Mononuclear cell (primary cell): Measurements from ENCODE around the gene GRIP1. TPM values are rescaled to one million over a fixed set of nuclear protein-coding genes. Genes with fewer than 3 reads are reported as not detected.

Experiments
- H3K27me3 ChIP-seq: 2 replicates; pipeline ENCODE4 v1.6.0; 2011; ENCODE audit warnings: low read length, control low read depth; ENCODE audit not compliant: insufficient read depth
- H3K4me1 ChIP-seq: 2 replicates; pipeline ENCODE4 v1.5.1; 2011; ENCODE audit warnings: mild to moderate bottlenecking, low read length, control low read depth; ENCODE audit not compliant: insufficient read depth
- H3K4me3 ChIP-seq: 2 replicates; pipeline ENCODE4 v1.5.1; 2011; ENCODE audit warnings: mild to moderate bottlenecking, low read length, moderate library complexity
- H3K9me3 ChIP-seq: 2 replicates; pipeline ENCODE4 v1.5.1; 2011; ENCODE audit warnings: low read depth, mild to moderate bottlenecking, control low read depth, low read length
- total RNA-seq: library from RNA; depleted of rRNA; stranded (reverse); fragments of >200 nt; gene quantifications from one replicate; pipeline ENCODE4 v1.2.3, GENCODE V29; 2012

The GRIP1 gene
- total RNA-seq, 1 donor, result 0.94 TPM

GRCh38 chr12:66674495-66675122 lies 4.3 kb downstream of the GRIP1 start:
- Histone ChIP-seq H3K27me3 (peaks cover 5% of the 10 kb centered on the region), H3K9me3 (no peaks in the 10 kb centered on the region), H3K4me1 (no peaks in the 10 kb centered on the region), H3K4me3 (no peak overlapping the region)

DNA sequence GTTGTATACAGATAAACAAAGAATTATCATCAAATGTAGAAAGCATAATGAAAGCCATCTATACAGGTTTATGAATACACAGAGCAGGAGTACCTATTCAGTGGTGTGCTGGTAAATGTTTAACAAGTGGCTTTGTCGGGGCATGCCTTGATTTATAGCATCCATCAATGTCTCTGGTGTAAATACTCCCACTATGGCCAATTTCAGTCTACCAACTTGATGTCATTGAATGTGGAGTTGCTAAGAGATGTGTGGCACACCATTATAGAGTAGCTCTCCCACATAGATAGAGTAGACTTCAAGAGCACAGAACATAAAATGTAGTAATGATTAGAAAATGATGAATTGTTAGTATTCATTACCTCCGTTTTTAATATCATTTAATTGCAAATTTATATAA lies 9.3 kb downstream of the GRIP1 start:
- no peak overlapping the region for H3K4me3 ChIP-seq
- H3K4me1 ChIP-seq, result no peaks in the 10 kb centered on the region
- peaks cover 5% of the 10 kb centered on the region for H3K27me3 ChIP-seq
- no peaks in the 10 kb centered on the region for H3K9me3 ChIP-seq

GRCh38 chr12:66668311-66668710 lies 10.6 kb downstream of the GRIP1 start:
- Histone ChIP-seq H3K27me3 (peaks cover 5% of the 10 kb centered on the region), H3K4me3 (no peak overlapping the region), H3K4me1 (no peaks in the 10 kb centered on the region), H3K9me3 (no peaks in the 10 kb centered on the region)

DNA sequence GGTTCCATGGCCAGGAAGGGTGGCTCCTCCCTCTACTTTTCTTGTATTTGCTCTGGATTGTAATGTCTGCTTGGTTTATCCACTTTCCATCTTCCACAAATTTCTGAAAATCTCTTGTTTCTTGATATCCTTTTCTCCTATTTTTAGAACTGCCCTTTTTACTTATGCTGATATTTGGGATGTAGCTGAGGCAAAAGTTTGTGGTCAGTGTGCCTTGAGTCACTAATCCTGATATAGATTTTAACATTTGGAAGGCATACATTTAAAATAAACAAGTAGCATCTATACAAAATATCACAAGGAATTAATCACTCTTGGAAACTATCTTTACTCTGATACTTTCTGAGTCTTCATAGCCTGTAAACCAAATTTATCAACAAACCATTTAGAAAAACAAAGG lies 11.0 kb downstream of the GRIP1 start:
- Histone ChIP-seq H3K27me3 (peaks cover 5% of the 10 kb centered on the region), H3K9me3 (no peaks in the 10 kb centered on the region), H3K4me1 (no peaks in the 10 kb centered on the region), H3K4me3 (no peak overlapping the region)

GRCh38 chr12:66666481-66666880 lies 12.4 kb downstream of the GRIP1 start:
- no peak overlapping the region for H3K4me3 ChIP-seq
- H3K9me3 ChIP-seq, result no peaks in the 10 kb centered on the region
- peaks cover 5% of the 10 kb centered on the region for H3K27me3 ChIP-seq
- H3K4me1 ChIP-seq, result no peaks in the 10 kb centered on the region

GRCh38 chr12:66665435-66665985 lies 13.4 kb downstream of the GRIP1 start:
- Histone ChIP-seq H3K4me3 (no peak overlapping the region), H3K4me1 (no peaks in the 10 kb centered on the region), H3K27me3 (peaks cover 2% of the 10 kb centered on the region), H3K9me3 (no peaks in the 10 kb centered on the region)

DNA sequence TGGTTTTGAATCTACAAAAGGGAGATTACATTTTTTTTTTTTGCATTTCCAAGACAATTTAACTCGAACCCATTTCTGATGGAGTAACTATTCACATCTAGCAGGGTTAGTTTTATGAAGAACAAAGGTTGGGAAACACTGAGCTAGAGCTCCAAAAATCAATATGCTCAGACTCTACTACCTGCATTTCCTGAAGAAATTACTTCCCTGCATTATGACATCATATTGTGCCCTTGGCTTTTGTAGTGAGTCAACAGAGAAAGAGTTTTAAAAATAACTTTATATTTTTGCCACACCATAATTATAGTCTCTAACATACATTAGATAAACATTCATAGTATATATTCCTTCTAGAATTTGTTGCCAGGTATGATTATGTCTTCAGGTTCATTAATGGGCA lies 14.8 kb downstream of the GRIP1 start:
- no peak overlapping the region for H3K4me3 ChIP-seq
- no peaks in the 10 kb centered on the region for H3K4me1 ChIP-seq
- H3K9me3 ChIP-seq, result no peaks in the 10 kb centered on the region
- no peaks in the 10 kb centered on the region for H3K27me3 ChIP-seq

- Histone ChIP-seq H3K4me1 (no peaks in the 10 kb centered on the region), H3K4me3 (no peak overlapping the region), H3K9me3 (no peaks in the 10 kb centered on the region), H3K27me3 (no peaks in the 10 kb centered on the region)
Measured at GRCh38 chr12:66663611-66664010, 15.3 kb downstream of the GRIP1 start.

- Histone ChIP-seq H3K4me3 (no peak overlapping the region), H3K4me1 (no peaks in the 10 kb centered on the region), H3K9me3 (no peaks in the 10 kb centered on the region), H3K27me3 (no peaks in the 10 kb centered on the region)
Measured at GRCh38 chr12:66662729-66663128, 16.1 kb downstream of the GRIP1 start.

DNA sequence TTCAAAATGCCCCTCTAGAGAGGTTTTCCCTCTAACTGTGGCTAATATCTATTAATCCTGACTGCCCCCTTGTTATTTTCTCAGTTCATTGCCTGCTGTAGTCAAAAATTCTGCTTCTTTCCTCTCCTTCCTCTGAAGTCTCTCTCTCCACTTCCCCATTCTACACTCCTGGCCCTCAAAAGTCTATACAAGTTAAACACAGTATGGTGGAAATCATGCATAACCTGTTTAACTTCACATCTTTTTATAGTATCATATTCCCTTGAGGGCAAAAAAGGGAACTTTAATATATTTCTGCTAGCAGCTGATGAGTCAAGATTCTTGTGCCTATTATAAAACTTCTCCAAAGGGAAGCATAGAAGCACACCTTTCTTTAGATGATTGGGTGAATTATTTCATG lies 16.7 kb downstream of the GRIP1 start:
- H3K4me3 ChIP-seq, result no peak overlapping the region
- no peaks in the 10 kb centered on the region for H3K9me3 ChIP-seq
- no peaks in the 10 kb centered on the region for H3K27me3 ChIP-seq
- no peaks in the 10 kb centered on the region for H3K4me1 ChIP-seq

DNA sequence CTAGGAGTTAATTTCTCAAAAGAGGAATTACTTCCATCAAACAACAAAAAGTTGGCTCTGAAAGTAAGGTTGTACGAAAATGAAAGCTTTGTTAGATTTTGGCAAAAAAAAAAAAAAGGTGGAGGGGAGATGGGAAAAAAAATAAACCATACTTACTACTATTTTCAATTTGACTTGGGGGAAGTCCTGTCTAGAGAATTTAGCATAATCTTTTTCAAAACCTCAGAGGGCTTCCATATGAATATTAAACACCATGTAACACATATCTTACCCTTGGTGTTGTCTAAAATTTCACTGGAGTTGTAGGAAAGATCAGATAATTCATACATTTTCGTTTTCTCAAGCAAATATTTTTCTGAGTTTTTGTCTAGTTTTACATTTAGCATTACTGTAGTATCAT lies 17.5 kb downstream of the GRIP1 start:
- no peaks in the 10 kb centered on the region for H3K9me3 ChIP-seq
- H3K27me3 ChIP-seq, result no peaks in the 10 kb centered on the region
- no peak overlapping the region for H3K4me3 ChIP-seq
- H3K4me1 ChIP-seq, result no peaks in the 10 kb centered on the region

DNA sequence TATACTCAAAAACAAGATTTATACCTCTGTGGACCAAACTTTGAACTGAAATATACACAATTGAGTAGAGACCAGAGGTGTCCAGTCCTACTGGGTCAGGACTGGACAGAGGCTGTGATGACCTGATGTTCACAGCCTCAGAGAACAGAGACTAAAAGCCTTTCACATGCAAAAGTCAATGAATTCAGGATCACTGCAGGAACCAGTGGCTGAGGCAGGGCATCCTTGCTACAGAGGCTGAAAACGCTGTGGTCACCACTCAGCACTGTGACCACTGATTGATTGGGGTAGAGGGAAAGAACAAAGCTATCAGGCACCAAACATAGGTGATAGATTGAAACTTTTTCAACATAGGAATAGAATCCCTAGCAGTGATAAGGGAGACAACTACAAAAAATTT lies 25.1 kb downstream of the GRIP1 start:
- Histone ChIP-seq H3K4me3 (no peak overlapping the region), H3K9me3 (no peaks in the 10 kb centered on the region), H3K4me1 (no peaks in the 10 kb centered on the region), H3K27me3 (no peaks in the 10 kb centered on the region)

- Histone ChIP-seq H3K4me1 (no peaks in the 10 kb centered on the region), H3K27me3 (no peaks in the 10 kb centered on the region), H3K4me3 (no peak overlapping the region), H3K9me3 (no peaks in the 10 kb centered on the region)
Measured at GRCh38 chr12:66648033-66648735, 30.7 kb downstream of the GRIP1 start.

DNA sequence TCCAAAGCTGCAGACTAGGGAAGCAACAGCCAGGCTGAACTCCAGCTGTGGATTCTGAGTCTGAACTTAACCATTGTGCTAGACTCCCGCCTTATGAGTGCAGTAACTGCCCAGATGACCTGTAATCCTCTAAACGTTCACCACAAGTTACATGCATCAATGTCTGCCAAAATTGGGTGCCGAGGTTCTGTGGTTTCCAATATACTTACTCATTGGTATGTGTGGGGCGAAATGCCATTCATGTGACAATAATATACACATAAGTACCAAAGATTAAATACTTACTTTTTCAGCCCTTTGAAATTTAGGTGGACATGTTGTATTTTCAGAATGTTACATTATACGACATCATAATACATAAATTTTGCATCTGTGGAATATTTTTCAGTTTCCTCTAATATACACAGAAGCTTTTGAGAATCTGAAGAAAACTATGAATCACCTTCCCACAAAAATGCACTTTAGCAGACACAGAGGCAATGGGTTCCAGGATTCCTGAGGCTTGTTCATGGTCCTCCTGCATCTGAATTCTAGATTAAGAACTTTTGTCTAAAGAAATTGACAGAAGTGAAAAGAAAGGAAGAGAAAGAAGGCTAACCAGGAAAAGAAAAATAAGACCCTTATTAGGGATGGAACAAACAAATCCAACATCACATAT lies 31.7 kb downstream of the GRIP1 start:
- H3K9me3 ChIP-seq, result no peaks in the 10 kb centered on the region
- no peaks in the 10 kb centered on the region for H3K27me3 ChIP-seq
- H3K4me3 ChIP-seq, result no peak overlapping the region

GRCh38 chr12:66644151-66644550 lies 34.7 kb downstream of the GRIP1 start:
- Histone ChIP-seq H3K4me1 (no peaks in the 10 kb centered on the region), H3K4me3 (no peak overlapping the region), H3K27me3 (no peaks in the 10 kb centered on the region), H3K9me3 (no peaks in the 10 kb centered on the region)

More for the DNA sequence above, 31.7 kb downstream of the GRIP1 start:
- no peaks in the 10 kb centered on the region for H3K4me1 ChIP-seq
